Measurements from ENCODE around the gene SFMBT1.

SFMBT1 gene, protein sequence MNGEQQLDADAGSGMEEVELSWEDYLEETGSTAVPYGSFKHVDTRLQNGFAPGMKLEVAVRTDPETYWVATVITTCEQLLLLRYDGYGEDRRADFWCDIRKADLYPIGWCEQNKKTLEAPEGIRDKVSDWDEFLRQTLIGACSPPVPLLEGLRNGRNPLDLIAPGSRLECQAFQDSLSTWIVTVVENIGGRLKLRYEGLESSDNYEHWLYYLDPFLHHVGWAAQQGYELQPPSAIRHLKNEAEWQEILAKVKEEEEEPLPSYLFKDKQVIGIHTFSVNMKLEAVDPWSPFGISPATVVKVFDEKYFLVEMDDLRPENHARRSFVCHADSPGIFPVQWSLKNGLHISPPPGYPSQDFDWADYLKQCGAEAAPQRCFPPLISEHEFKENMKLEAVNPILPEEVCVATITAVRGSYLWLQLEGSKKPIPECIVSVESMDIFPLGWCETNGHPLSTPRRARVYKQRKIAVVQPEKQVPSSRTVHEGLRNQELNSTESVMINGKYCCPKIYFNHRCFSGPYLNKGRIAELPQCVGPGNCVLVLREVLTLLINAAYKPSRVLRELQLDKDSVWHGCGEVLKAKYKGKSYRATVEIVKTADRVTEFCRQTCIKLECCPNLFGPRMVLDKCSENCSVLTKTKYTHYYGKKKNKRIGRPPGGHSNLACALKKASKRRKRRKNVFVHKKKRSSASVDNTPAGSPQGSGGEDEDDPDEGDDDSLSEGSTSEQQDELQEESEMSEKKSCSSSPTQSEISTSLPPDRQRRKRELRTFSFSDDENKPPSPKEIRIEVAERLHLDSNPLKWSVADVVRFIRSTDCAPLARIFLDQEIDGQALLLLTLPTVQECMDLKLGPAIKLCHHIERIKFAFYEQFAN
- total RNA-seq: 47.7 to 71.8 (median 70.4) reads per million in 3 donors

GRCh38 chr3:53045518-53046170, at the start of gene SFMBT1:
Gene SFMBT1 (minus strand): TSS chr3:53046073. CDS start chr3:52969128, 76,945 bp downstream.
- no peaks in the 10 kb centered on the region for H3K27me3 ChIP-seq (replicated peaks; ENCODE audit: control insufficient read depth, insufficient read depth, low read length, poor library complexity, severe bottlenecking)
- H3K27ac ChIP-seq (ENCODE audit: insufficient read depth, low read length, poor library complexity, severe bottlenecking): peak within 1 kb of the TSS; percentile 90
- no peaks in the 10 kb centered on the region for H3K9me3 ChIP-seq (ENCODE audit: control insufficient read depth, low read length)
- no peaks in the 10 kb centered on the region for H3K36me3 ChIP-seq (ENCODE audit: control insufficient read depth, insufficient read depth, low read length)
- peak within 1 kb of the TSS; percentile 83 for H3K4me3 ChIP-seq (ENCODE audit: insufficient read depth, low read depth, low read length, poor library complexity, severe bottlenecking)
- peaks cover 13% of the 10 kb centered on the region for H3K4me1 ChIP-seq (ENCODE audit: control insufficient read depth, insufficient read depth, low read length, poor library complexity, severe bottlenecking)
- DNase-seq: peak; percentile 64 to 66 (median 64)

DNA sequence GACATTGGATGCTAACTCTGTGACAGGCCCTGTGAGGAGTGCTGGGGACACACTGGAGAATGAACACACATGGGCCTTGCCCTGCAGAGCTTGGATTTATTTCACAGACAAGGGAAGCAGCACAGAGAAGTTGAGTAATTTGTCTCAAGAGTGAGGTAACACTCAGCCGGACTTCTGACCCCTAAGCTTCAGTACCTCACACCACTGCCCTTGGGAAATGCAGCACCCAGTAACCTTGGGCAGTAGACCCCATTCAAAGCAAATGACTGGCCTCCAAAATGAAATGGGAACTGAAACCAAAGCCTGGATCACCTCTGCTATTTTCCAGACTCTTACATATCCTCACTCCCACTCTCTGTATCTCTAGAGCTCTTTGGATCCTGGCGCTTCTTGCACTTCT, 47.1 kb upstream of the SFMBT1 start:
- H3K27ac ChIP-seq (ENCODE audit: insufficient read depth, low read length, poor library complexity, severe bottlenecking): no peak overlapping the region
- no peak for DNase-seq
- peaks cover 51% of the 10 kb centered on the region for H3K36me3 ChIP-seq (ENCODE audit: control insufficient read depth, insufficient read depth, low read length)
- no peaks in the 10 kb centered on the region for H3K4me1 ChIP-seq (ENCODE audit: control insufficient read depth, insufficient read depth, low read length, poor library complexity, severe bottlenecking)
- no peaks in the 10 kb centered on the region for H3K27me3 ChIP-seq (replicated peaks; ENCODE audit: control insufficient read depth, insufficient read depth, low read length, poor library complexity, severe bottlenecking)
- no peak overlapping the region for H3K4me3 ChIP-seq (ENCODE audit: insufficient read depth, low read depth, low read length, poor library complexity, severe bottlenecking)
- H3K9me3 ChIP-seq (ENCODE audit: control insufficient read depth, low read length): no peaks in the 10 kb centered on the region

DNA sequence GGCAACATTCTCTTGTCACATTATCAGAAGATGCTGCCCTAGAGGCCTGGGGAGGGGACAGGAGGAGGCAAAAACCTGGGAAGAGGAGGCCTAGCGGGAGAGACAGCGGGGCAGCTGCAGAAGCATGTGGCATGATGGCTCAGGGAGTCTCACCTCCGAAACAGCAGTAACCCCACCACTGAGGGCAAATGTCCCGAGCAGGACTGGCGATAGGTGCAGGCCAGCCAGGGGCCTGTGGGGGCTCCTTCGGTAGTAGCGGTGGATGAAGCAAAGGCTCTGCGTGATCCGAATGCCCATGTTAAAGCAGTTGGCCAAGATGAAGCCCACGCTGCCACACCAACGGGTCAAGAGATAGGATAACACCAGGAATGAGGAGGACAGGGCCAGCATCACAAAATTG, 46.3 kb upstream of the SFMBT1 start:
- Histone ChIP-seq H3K9me3 (ENCODE audit: control insufficient read depth, low read length) (no peaks in the 10 kb centered on the region), H3K4me3 (ENCODE audit: insufficient read depth, low read depth, low read length, poor library complexity, severe bottlenecking) (no peak overlapping the region), H3K36me3 (ENCODE audit: control insufficient read depth, insufficient read depth, low read length) (peaks cover 55% of the 10 kb centered on the region), H3K27ac (ENCODE audit: insufficient read depth, low read length, poor library complexity, severe bottlenecking) (no peak overlapping the region), H3K27me3 (replicated peaks; ENCODE audit: control insufficient read depth, insufficient read depth, low read length, poor library complexity, severe bottlenecking) (no peaks in the 10 kb centered on the region), H3K4me1 (ENCODE audit: control insufficient read depth, insufficient read depth, low read length, poor library complexity, severe bottlenecking) (no peaks in the 10 kb centered on the region)
- no peak for DNase-seq

GRCh38 chr3:53091011-53091410, 45.1 kb upstream of the SFMBT1 start:
- H3K27me3 ChIP-seq (replicated peaks; ENCODE audit: control insufficient read depth, insufficient read depth, low read length, poor library complexity, severe bottlenecking): no peaks in the 10 kb centered on the region
- H3K9me3 ChIP-seq (ENCODE audit: control insufficient read depth, low read length): no peaks in the 10 kb centered on the region
- no peak for DNase-seq
- H3K27ac ChIP-seq (ENCODE audit: insufficient read depth, low read length, poor library complexity, severe bottlenecking): no peak overlapping the region
- no peaks in the 10 kb centered on the region for H3K4me1 ChIP-seq (ENCODE audit: control insufficient read depth, insufficient read depth, low read length, poor library complexity, severe bottlenecking)
- peaks cover 56% of the 10 kb centered on the region for H3K36me3 ChIP-seq (ENCODE audit: control insufficient read depth, insufficient read depth, low read length)
- no peak overlapping the region for H3K4me3 ChIP-seq (ENCODE audit: insufficient read depth, low read depth, low read length, poor library complexity, severe bottlenecking)

DNA sequence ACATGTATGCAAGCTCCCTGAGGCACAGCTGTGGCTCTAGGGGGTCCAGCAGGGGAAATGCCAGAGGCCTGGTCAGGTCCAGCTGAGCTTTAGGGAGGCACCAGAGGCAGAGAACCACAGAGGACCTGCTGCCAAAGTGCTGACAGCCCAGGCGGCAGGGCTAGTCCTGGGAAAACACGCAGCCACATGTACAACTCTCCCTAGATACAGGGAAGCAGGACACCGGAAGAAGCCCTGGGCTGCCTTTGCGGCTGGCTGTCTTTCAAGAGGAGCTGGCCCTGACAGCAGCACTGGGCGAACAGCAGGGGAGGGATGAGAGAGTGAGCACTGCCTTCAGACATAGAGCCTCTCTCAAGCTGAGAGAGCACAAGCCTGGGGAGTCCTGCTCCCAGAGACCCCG, 43.6 kb upstream of the SFMBT1 start:
- H3K4me1 ChIP-seq (ENCODE audit: control insufficient read depth, insufficient read depth, low read length, poor library complexity, severe bottlenecking): no peaks in the 10 kb centered on the region
- DNase-seq: no peak
- H3K27ac ChIP-seq (ENCODE audit: insufficient read depth, low read length, poor library complexity, severe bottlenecking): no peak overlapping the region
- no peak overlapping the region for H3K4me3 ChIP-seq (ENCODE audit: insufficient read depth, low read depth, low read length, poor library complexity, severe bottlenecking)
- no peaks in the 10 kb centered on the region for H3K9me3 ChIP-seq (ENCODE audit: control insufficient read depth, low read length)
- H3K27me3 ChIP-seq (replicated peaks; ENCODE audit: control insufficient read depth, insufficient read depth, low read length, poor library complexity, severe bottlenecking): no peaks in the 10 kb centered on the region
- peaks cover 47% of the 10 kb centered on the region for H3K36me3 ChIP-seq (ENCODE audit: control insufficient read depth, insufficient read depth, low read length)

- no peak overlapping the region for H3K4me3 ChIP-seq (ENCODE audit: insufficient read depth, low read depth, low read length, poor library complexity, severe bottlenecking)
- no peak for DNase-seq
- peaks cover 21% of the 10 kb centered on the region for H3K36me3 ChIP-seq (ENCODE audit: control insufficient read depth, insufficient read depth, low read length)
- H3K27ac ChIP-seq (ENCODE audit: insufficient read depth, low read length, poor library complexity, severe bottlenecking): no peak overlapping the region
- no peaks in the 10 kb centered on the region for H3K27me3 ChIP-seq (replicated peaks; ENCODE audit: control insufficient read depth, insufficient read depth, low read length, poor library complexity, severe bottlenecking)
- H3K9me3 ChIP-seq (ENCODE audit: control insufficient read depth, low read length): no peaks in the 10 kb centered on the region
- no peaks in the 10 kb centered on the region for H3K4me1 ChIP-seq (ENCODE audit: control insufficient read depth, insufficient read depth, low read length, poor library complexity, severe bottlenecking)
These were observed 39.6 kb upstream of the SFMBT1 start for GRCh38 chr3:53085476-53085875.

DNA sequence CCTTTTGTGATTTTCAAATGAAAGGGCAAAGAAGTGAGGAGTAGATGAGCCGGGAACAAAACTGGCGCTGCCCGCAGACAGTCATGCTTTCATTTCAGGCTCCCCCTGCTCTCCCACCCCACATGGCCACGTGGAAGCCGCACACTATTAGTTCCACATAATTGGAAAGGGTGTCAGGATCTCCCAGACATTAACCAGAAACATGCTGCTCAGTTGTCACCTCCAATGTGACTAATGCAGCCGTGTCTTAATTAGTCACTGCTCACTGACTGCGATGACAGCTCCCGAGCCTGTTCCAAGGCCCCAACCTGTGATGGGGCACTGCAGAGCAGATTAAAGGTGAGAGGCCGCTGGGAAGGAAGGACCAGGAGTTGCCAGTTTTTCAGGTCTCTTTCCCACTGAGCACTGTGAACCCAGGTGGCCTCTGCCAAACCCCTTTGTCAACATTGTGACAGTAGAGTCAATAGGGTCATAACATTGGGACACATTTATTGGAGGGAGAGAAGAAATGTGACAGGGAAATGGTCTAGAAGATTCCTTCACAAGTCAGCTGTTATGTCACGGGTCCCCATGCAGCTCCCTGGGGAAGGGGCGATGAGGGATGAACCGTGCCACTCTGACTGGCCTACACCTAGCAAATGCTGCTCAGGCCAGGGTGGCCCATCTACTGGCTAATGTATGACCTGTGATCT, 38.6 kb upstream of the SFMBT1 start:
- Histone ChIP-seq H3K4me1 (ENCODE audit: control insufficient read depth, insufficient read depth, low read length, poor library complexity, severe bottlenecking) (no peaks in the 10 kb centered on the region), H3K9me3 (ENCODE audit: control insufficient read depth, low read length) (no peaks in the 10 kb centered on the region), H3K36me3 (ENCODE audit: control insufficient read depth, insufficient read depth, low read length) (peaks cover 14% of the 10 kb centered on the region), H3K4me3 (ENCODE audit: insufficient read depth, low read depth, low read length, poor library complexity, severe bottlenecking) (no peak overlapping the region), H3K27ac (ENCODE audit: insufficient read depth, low read length, poor library complexity, severe bottlenecking) (no peak overlapping the region), H3K27me3 (replicated peaks; ENCODE audit: control insufficient read depth, insufficient read depth, low read length, poor library complexity, severe bottlenecking) (no peaks in the 10 kb centered on the region)
- DNase-seq: no peak

GRCh38 chr3:53083949-53084309, 38.1 kb upstream of the SFMBT1 start:
- Histone ChIP-seq H3K9me3 (ENCODE audit: control insufficient read depth, low read length) (no peaks in the 10 kb centered on the region), H3K27me3 (replicated peaks; ENCODE audit: control insufficient read depth, insufficient read depth, low read length, poor library complexity, severe bottlenecking) (no peaks in the 10 kb centered on the region), H3K4me1 (ENCODE audit: control insufficient read depth, insufficient read depth, low read length, poor library complexity, severe bottlenecking) (no peaks in the 10 kb centered on the region), H3K36me3 (ENCODE audit: control insufficient read depth, insufficient read depth, low read length) (peaks cover 10% of the 10 kb centered on the region), H3K27ac (ENCODE audit: insufficient read depth, low read length, poor library complexity, severe bottlenecking) (no peak overlapping the region), H3K4me3 (ENCODE audit: insufficient read depth, low read depth, low read length, poor library complexity, severe bottlenecking) (no peak overlapping the region)
- DNase-seq: no peak

- no peak for DNase-seq
- H3K4me3 ChIP-seq (ENCODE audit: insufficient read depth, low read depth, low read length, poor library complexity, severe bottlenecking): no peak overlapping the region
- H3K9me3 ChIP-seq (ENCODE audit: control insufficient read depth, low read length): no peaks in the 10 kb centered on the region
- H3K27me3 ChIP-seq (replicated peaks; ENCODE audit: control insufficient read depth, insufficient read depth, low read length, poor library complexity, severe bottlenecking): no peaks in the 10 kb centered on the region
- no peak overlapping the region for H3K27ac ChIP-seq (ENCODE audit: insufficient read depth, low read length, poor library complexity, severe bottlenecking)
- no peaks in the 10 kb centered on the region for H3K4me1 ChIP-seq (ENCODE audit: control insufficient read depth, insufficient read depth, low read length, poor library complexity, severe bottlenecking)
- H3K36me3 ChIP-seq (ENCODE audit: control insufficient read depth, insufficient read depth, low read length): peaks cover 10% of the 10 kb centered on the region
These were observed 37.6 kb upstream of the SFMBT1 start for GRCh38 chr3:53083521-53083920.
